Measurements from ENCODE around the gene LRRC74B.

Gene LRRC74B

DNA sequence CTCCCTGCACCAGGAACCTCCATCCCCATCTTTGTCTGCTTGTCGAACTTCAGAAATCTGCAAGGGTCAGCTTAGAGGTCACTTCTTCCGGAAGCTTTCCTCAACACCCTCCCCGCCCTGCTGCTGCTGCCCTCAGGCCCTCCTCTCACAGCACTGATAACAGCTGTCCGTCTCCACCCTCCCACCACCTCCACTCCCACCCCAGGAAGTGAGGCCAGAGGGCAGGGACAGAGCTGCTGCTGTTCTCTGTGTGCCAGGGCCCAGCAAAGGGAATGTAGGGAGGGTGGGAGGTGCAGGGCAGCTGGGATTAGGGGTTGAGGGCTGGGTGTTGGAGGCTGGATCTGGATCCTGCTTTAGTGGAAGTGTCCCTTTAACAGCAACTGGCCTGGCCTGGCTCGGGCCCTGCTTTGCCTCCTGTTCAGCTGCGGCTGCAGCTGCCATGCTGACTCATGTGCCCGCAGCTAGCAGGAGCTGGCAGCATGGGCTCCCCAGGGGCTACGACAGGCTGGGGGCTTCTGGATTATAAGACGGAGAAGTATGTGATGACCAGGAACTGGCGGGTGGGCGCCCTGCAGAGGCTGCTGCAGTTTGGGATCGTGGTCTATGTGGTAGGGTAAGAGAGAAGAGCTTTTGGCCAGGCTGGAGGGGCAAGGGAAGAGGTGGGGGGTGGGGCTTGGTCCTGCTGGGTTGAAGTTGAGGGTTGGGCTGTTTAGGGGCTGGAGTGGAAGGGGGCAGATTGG lies 30.9 kb upstream of the LRRC74B start, which contains the start of gene P2RX6:
TSS of gene P2RX6 (plus strand) at position 440 of the 740 bp plus-strand sequence. CDS start at position 450, 10 bp downstream.
- DNase-seq: peak; percentile 57

GRCh38 chr22:21015466-21016006 lies 30.2 kb upstream of the LRRC74B start:
- DNase-seq: no peak

DNA sequence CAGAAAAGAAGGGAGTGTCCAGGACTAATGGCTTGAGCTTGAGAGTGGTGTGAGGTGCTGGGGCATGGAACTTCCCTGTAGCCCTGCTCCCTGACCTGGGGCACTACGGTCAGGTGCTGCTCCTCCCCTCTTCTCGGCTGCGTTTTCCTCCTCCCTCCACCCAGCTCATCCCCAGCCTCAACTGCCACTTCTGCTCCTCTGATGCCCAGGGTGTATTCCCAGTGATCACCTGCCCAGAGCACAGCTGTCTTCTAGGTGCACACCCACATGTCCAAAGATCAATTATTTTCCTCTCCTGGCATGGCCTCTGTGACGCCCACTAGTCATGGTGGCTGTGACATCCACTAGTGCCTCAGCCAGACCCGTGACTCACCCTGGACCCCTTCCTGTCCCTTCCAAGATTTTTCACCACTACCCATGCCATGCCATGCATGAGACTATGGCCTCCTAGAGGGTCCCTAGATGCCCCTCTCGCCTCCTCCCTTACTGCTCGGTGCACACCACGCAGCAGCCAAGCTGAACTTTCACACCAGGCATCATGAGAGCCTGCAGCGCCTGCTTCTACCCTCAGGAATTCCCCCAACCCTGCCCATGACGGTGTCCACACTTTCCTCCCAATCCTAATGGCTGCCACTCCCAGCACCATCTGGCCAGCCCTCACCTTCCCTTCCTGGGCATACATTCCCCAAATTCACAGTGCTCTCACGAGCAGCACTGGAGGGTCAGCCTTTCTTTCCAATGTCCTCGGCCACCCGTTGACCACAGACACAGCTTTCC lies 28.9 kb upstream of the LRRC74B start:
- no peak for DNase-seq

- no peak for DNase-seq
Measured at GRCh38 chr22:21018314-21018713, 27.4 kb upstream of the LRRC74B start.

DNA sequence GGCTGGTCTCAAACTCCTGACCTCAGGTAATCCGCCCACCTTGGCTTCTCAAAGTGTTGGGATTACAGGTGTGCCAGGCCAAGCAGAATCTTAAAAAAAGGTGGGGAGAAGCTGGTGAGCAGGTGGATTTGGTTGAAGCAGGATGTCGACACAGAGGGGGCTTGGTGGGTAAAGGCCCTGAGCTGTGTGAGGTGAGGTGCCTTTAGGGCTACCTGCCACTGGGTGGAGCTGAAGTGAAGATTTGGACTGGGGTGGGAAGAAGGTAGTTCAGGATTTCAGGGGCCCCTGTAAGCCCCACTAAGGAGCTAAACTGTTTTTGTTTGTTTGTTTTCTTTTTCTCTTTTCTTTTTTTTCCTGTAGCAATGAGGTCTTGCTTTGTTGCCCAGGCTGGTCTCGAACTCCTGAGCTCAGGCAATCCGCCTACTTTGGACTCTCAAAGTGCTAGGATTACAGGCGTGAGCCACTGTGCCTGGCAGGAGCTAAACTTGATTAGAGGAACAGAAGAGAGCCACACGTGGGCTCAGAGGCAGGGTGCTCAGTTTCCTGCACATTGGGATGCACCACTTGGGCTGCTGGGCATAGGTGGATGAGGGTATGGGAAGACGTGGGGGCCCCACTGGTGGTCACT lies 24.8 kb upstream of the LRRC74B start:
- peak; percentile 23 for DNase-seq

DNA sequence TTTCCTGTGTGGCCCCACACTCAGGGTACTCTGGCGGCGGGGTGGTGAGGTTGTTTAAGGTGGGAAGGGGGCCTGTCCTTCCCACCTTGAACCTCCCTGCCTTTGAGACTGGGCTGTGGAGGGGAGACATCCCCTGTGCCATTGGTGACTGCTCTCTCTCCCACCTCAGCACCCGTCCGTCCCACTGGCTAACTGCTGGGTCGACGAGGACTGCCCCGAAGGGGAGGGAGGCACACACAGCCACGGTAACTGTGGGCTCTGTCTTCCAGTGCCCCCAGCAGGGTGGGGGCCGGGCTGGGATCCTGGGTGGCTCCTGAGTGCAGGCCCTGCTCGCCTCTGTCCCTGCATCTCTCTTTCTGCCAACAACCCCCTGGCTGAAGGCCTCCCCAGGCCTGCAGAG lies 23.2 kb upstream of the LRRC74B start:
- DNase-seq: no peak

DNA sequence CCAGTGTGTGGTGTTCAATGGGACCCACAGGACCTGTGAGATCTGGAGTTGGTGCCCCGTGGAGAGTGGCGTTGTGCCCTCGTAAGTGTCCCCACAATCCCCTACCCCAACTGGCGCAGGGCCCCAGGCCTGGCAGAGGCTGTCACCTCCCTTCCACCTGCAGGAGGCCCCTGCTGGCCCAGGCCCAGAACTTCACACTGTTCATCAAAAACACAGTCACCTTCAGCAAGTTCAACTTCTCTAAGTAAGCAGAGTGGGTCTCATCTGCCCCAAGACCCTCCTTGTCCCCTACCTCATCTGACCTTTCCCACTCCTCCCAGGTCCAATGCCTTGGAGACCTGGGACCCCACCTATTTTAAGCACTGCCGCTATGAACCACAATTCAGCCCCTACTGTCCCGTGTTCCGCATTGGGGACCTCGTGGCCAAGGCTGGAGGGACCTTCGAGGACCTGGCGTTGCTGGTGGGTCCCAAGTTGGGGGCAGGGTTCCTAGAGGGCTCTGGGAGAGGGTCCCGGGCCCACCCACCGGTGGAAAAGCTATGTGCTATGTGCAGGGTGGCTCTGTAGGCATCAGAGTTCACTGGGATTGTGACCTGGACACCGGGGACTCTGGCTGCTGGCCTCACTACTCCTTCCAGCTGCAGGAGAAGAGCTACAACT lies 22.7 kb upstream of the LRRC74B start:
- no peak for DNase-seq

- no peak for DNase-seq
Measured at GRCh38 chr22:21025266-21025665, 20.5 kb upstream of the LRRC74B start.

GRCh38 chr22:21025763-21026755 lies 19.7 kb upstream of the LRRC74B start:
- no peak for DNase-seq

DNA sequence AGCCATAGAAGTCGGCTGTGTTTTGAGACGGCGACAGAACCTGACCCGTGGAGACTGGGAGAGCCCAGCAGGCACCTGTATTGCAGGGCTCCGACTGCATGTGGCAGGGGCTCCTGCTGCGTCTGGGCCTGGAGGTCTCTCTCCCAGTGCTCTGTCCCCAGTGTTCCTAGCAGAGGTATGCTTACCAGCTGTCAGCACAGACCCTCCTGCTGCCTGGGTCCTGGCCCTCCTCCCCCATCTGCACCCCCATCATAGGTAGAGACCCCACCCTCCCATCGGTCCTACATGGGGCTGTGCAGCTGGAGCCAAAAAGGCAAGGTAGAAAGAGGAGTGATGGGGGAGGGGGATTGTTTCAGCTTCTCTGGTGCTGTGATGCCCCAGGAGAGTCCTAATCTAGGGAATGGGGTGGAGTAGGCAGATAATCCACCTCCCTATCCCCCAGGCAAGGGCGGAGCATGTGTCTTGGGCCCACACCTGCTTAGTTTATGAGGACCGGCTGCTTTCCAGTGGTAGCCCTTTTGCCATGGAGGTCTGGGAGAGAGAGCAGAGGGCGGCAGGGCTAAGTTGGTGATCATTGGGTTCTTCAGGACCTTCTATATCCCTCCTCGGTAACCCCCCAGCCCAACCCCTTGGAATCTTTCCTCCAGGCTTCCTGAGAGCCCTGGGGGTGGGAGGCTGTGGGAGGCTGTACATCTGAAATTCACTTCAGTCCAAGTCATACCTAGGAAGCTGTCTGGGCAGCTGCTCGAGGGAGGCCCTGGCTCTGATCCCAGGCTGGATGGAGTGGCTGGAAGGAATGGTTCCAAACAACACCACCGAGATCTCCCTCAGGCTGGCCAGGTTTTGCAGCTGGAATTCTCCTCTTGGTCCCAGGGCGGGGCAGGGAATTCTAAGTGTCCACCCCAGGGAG lies 18.7 kb upstream of the LRRC74B start:
- DNase-seq: peak; percentile 14

DNA sequence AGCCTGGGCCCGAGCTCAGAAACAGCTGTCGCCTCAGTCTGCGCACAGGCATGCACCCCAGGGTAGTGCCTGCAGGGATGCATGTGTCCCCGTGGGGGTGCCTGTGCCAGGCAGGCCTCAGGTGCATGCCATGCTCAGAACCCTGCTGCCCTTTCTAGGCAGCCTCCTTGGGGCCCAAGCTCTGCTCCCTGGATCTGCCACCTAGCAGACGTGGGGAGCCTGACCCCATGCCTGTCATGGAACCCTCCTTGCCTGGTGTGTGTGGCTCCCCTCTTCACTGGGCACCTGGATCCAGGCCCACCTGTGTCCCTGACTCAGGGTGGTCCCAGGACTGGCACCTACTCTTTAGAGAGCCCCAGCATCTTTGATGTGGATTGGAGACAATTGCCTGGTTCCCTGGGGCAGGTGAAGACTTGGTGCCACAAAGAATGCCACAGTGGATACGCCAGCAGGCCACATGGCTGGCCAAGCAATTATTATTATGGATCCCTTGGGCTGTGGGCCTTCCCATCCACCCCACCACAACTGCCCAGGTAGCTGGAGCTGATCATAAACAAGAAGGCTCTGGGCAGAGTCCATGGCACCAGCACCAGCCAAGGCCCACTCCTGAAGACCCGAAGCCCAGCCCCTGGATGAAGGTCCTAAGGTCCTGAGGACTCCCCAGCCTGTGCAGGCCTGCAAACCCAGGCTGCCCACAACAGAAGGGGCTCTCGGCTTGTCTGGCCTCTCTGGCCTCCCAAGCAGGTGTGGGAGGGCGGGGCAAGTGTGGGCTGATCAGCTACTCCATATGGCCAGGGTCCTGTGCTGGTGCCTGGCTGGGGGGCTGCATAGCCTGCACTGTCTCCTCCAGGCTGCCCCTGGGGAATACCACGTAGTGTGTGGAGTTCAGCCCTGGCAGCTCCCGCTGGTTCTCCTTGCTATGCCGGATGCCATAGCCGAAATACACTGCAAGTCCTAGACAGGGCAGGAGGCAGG lies 17.2 kb upstream of the LRRC74B start:
- DNase-seq: no peak

DNA sequence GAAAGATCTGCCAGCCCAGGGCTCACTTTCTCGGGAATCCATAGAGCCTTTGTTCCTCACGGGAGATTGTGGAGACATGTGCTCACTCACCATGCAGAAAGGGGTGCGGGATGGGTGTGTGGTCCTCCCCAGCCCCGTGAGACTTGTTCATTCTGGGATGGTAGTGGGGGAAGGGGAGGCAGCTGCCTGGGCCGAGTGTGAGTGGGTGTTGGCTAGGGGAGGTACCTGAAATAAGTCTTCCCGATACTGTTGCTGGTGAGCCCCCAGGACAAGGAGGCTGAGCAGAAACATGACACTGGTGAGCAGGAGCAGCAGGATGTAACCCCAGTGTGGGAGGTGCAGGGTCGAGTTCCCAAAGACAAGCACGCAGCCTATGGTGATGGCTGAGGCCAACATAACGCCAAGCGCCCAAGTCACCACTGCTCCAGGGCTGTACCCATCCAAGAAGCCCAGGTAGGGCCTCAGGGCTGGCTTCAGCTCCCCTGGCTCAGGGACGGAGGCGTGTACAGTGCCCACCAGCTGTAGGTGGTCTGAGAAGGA lies 16.2 kb upstream of the LRRC74B start:
- DNase-seq: no peak

- DNase-seq: no peak
Measured at GRCh38 chr22:21030032-21030431, 15.7 kb upstream of the LRRC74B start.

GRCh38 chr22:21030621-21031544 lies 14.9 kb upstream of the LRRC74B start:
- no peak for DNase-seq

GRCh38 chr22:21031545-21032036 lies 14.2 kb upstream of the LRRC74B start:
- DNase-seq: no peak

DNA sequence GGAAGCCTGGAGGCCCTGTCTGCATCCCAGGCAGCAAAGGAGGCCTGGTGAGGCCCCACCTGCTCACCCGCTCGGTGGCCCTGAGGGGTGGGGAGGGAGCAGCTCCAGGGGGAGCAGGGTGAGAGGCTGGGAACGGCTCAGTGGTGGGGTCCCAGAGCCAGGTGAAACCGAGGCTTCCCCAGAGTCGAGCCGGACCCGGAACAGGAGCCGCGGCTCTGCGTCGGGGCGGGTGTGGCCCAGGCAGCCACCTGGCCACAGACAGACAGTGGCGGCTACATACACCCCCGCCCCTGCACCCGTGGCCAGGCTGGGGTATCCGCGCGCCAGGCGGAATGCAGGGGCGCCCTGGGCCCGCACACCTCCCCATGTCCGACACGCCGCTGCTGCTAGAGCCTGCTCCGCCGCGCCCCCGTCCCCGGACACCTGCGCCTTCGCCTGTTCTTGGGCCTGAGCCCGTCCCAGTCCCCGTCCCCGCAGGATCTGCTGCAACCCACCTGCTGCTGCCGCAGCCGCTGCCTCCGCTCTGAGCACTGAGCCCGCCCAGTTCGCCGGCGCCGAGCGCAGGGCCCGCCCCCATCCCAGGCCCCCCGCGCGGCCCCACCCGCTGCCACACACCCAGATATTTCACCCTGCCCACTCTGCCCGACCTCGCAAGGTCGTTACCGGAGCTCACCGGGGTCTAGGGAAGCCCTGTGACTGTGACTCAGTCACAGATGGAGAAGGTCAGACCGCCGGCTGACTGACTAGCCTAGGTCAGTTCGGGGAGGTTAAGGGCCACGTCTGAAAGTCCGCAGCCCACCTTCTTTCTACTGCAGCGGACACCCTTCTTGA lies 13.5 kb upstream of the LRRC74B start, which contains the start of gene SLC7A4:
TSS of gene SLC7A4 (minus strand) at position 525 of the 831 bp plus-strand sequence. CDS start 749 bp downstream, outside the sequence.
- peak; percentile 60 for DNase-seq
